GM18858 (cell line): ENCODE measurements around the gene CYBA.
A peak's percentile ranks its signal among the peaks of the same experiment; 100 is the strongest.

Experiments used
- ATAC-seq: cut with Tn5 transposase; IDR thresholded peaks from one replicate; pipeline ENCODE4 v1.9.1; 2021; ENCODE audit not compliant: unreplicated experiment

Gene CYBA

GRCh38 chr16:88662843-88663606, 12.2 kb upstream of the CYBA start, which contains the start of gene MVD:
Gene MVD, minus strand, starts transcription at chr16:88663091. Its CDS starts 11 bp downstream, at chr16:88663080.
- peak; percentile 85 for ATAC-seq

GRCh38 chr16:88662222-88662842, 11.5 kb upstream of the CYBA start:
- peak; percentile 6 for ATAC-seq

- no peak for ATAC-seq
These were observed 10.6 kb upstream of the CYBA start for GRCh38 chr16:88661468-88661867.

GRCh38 chr16:88659160-88659559, 8.3 kb upstream of the CYBA start:
- ATAC-seq, result no peak

GRCh38 chr16:88658714-88659113, 7.9 kb upstream of the CYBA start:
- ATAC-seq, result no peak

- no peak for ATAC-seq
These were observed 6.5 kb upstream of the CYBA start for GRCh38 chr16:88657371-88657770.

GRCh38 chr16:88656291-88656980, 5.6 kb upstream of the CYBA start:
- no peak for ATAC-seq

- no peak for ATAC-seq
These were observed 5.0 kb upstream of the CYBA start for GRCh38 chr16:88655733-88656281.

- ATAC-seq, result no peak
These were observed 4.3 kb upstream of the CYBA start for GRCh38 chr16:88655053-88655732.

GRCh38 chr16:88654363-88655052, 3.7 kb upstream of the CYBA start:
- ATAC-seq, result no peak

GRCh38 chr16:88653596-88654362, 2.9 kb upstream of the CYBA start:
- ATAC-seq, result no peak

GRCh38 chr16:88653101-88653500, 2.2 kb upstream of the CYBA start:
- no peak for ATAC-seq

- no peak for ATAC-seq
These were observed 1.9 kb upstream of the CYBA start for GRCh38 chr16:88652762-88653063.

GRCh38 chr16:88651989-88652761, 1.3 kb upstream of the CYBA start:
- no peak for ATAC-seq

GRCh38 chr16:88651276-88651988, 579 bp upstream of the CYBA start:
- peak; percentile 73 for ATAC-seq

- no peak for ATAC-seq
These were observed 717 bp downstream of the CYBA start for GRCh38 chr16:88649924-88650748.

- ATAC-seq, result no peak
These were observed 1.5 kb downstream of the CYBA start for GRCh38 chr16:88649195-88649923.
